Heart left ventricle (tissue), 16 donors: ENCODE data around the gene SNTA1. TPM values are rescaled to one million over a fixed set of nuclear protein-coding genes. Genes with fewer than 3 reads are reported as not detected.

Source experiments
- ATAC-seq, 4 donors: fragments of 200-7000 bp; cut with Tn5 transposase; one replicate each; pipeline ENCODE4 v1.9.1; 2020 to 2022; ENCODE audit warnings: moderate library complexity in 4 of 4, mild to moderate bottlenecking in 3 of 4, moderate number of reproducible peaks in 1 of 4
- DNase-seq, 5 donors: peaks; one replicate each; pipeline ENCODE4 v3.0.0-alpha.2; 2020
- H3K27ac ChIP-seq, 12 donors: fragments of 200-600 bp; sonication (generic) in 4 of 12; one replicate each; pipeline versions ENCODE4 v1.5.0 to v1.8.0; 2016 to 2022; ENCODE audit warnings: mild to moderate bottlenecking in 2 of 12
- H3K27me3 ChIP-seq, 9 donors: fragments of 200-600 bp; sonication (generic) in 2 of 9; one replicate each; pipeline versions ENCODE4 v1.5.1 to v1.8.0; 2016 to 2022; ENCODE audit warnings: mild to moderate bottlenecking in 3 of 9
- H3K36me3 ChIP-seq, 9 donors: fragments of 200-600 bp; sonication (generic) in 2 of 9; one replicate each; pipeline versions ENCODE4 v1.5.0 to v1.8.0; 2018 to 2022; ENCODE audit warnings: mild to moderate bottlenecking in 2 of 9
- H3K4me1 ChIP-seq, 12 donors: fragments of 200-600 bp; sonication (generic) in 4 of 12; one replicate each; pipeline versions ENCODE4 v1.5.0 to v1.8.0; 2016 to 2022; ENCODE audit warnings: mild to moderate bottlenecking in 3 of 12
- H3K4me3 ChIP-seq, 12 donors: fragments of 200-600 bp; sonication (generic) in 4 of 12; one replicate each; pipeline versions ENCODE4 v1.5.0 to v1.8.0; 2017 to 2022; ENCODE audit warnings: mild to moderate bottlenecking in 9 of 12, moderate library complexity in 4 of 12
- H3K9me3 ChIP-seq, 12 donors: fragments of 200-600 bp; sonication (generic) in 4 of 12; one replicate each; pipeline versions ENCODE4 v1.5.0 to v1.8.0; 2016 to 2022; ENCODE audit warnings: mild to moderate bottlenecking in 1 of 12
- CTCF ChIP-seq, 12 donors: fragments of 200-600 bp; sonication (generic) in 4 of 12; IDR thresholded peaks; one replicate each; pipeline versions ENCODE4 v1.5.0 to v1.8.0; 2018 to 2022; ENCODE audit warnings: antibody characterized with exemption in 12 of 12, mild to moderate bottlenecking in 5 of 12
- POLR2A ChIP-seq, 2 donors: fragments of 450-650 bp; IDR thresholded peaks; one replicate each; pipeline ENCODE4 v1.6.1; 2017; ENCODE audit warnings: antibody characterized with exemption in 2 of 2, mild to moderate bottlenecking in 2 of 2, moderate library complexity in 2 of 2
- WGBS, 4 donors: extraction: QIAGEN DNeasy Blood & Tissue Kit in 2 of 4; methylation state at CpG; one replicate each; pipeline versions ENCODE4 v1.1.5 to v1.1.7; 2013 to 2018; 5-methylcytosine and 5-hydroxymethylcytosine counted together
- intact Hi-C, 10 donors: fragments of 100-400 bp; cut with DNase I; formaldehyde crosslinking; loops; one replicate each; pipeline versions ENCODE4 v1.11.1 to v1.14.2; 2022
- polyA plus RNA-seq, 2 donors: library from polyadenylated mRNA; stranded (reverse); fragments of 200-250 nt; gene quantifications; one replicate each; pipeline ENCODE4 v1.2.3, GENCODE V29; 2013
- total RNA-seq, 9 donors: library from RNA; depleted of rRNA in 2 of 9; stranded (reverse); fragments of >200 nt in 2 of 9; fragmentation: NEBNext Ultra II Directional in 3 of 9; extraction: Animal tissue kit (Norgen Biotek cat#: 25700) in 3 of 9; gene quantifications; one replicate each; pipeline versions ENCODE4 v1.1.0 to v1.2.4, GENCODE V29; 2016 to 2023
- donor health status: ischemic (EF 13 %, LVEDD 7.1; RV severe dilation, severe dysfunction).
- donor health status: healthy with polysubstance abuse.
- donor health status: DM: no; HTN: yes; CAD: no.
- donor health status: DM: no; HTN: no; CAD: no.
- donor health status: ischemic (EF 25% LVEDD 6.9; RV normal size, moderate dysfunction).
- donor health status: ischemic (EF 25% LVEDD 5.7; RV mildly dilated, moderate dysfunction).
- donor health status: healthy.
- donor health status: DM: yes; HTN: yes; CAD: no.
- donor health status: ischemic (EF 35%, LVEDD 5.7; RV mildly dilated, moderate dysfunction).
- donor health status: nonischemic (EF 11% LVEDD 7.7; RV severe dilation, severe dysfunction).
- donor health status: DM: yes; HTN: yes; CAD: no.
- donor health status: PGD.
- donor health status: ischemic (EF 29% LVEDD 5.4; RV normal size, mild dysfunction).
- donor health status: nonischemic (EF 23%, LVEDD 6.1; RV moderate dilation, normal function).

SNTA1 gene
- total and polyA plus RNA-seq, 11 donors, result 91.0 to 318 (median 166) TPM

DNA sequence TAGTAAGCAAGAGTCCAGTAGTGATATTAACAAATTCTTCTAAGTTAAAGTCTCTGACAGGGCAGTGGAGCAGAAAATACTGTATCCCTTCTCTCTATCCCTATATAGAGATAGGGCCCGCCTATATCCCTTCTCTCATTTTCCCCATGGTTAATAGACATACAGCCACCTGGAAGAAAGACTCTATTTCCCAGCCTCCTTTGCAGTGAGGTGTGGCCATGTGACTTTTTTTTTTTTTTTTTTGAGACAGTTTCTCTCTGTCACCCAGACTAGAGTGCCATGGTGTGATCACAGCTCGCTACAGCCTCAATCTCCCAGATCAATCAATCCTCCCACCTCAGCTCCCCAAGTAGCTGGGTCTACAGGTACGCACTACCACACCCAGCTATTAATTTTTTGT, 25.5 kb downstream of the SNTA1 start:
- TF ChIP-seq POLR2A (IDR thresholded peaks at IDR 0.05) (no peak), CTCF (IDR thresholded peaks at IDR 0.05) (no peak)
- Histone ChIP-seq H3K4me3 (no peak overlapping the region), H3K27me3 (no peaks in the 10 kb centered on the region), H3K4me1 (peaks cover 0 to 63% (median 33%) of the 10 kb centered on the region in 12 donors), H3K36me3 (peaks cover 0 to 41% (median 13%) of the 10 kb centered on the region in 9 donors), H3K27ac (peak overlapping the region in 10 of 12 donors; percentile 47 to 98 (median 90)), H3K9me3 (no peaks in the 10 kb centered on the region)
- ATAC-seq (no peak), DNase-seq (no peak)
- 82 to 89% (median 87%) methylated on average over 3 of the region's 3 CpGs for WGBS, 4 donors
- intact Hi-C loops, result loop anchor here in 4 of 10 donors (2.0 kb wide), 1 partner anchor 25 kb away; the partner anchor contains the start of gene SNTA1 (in 4 of the 4)

- intact Hi-C loops, result no loop called here
- peak; percentile 32 to 48 (median 36) for ATAC-seq
- Histone ChIP-seq H3K27ac (peak overlapping the region in 6 of 12 donors; percentile 20 to 92 (median 38)), H3K4me3 (no peak overlapping the region), H3K27me3 (no peaks in the 10 kb centered on the region), H3K36me3 (peaks cover 0 to 62% (median 33%) of the 10 kb centered on the region in 9 donors), H3K9me3 (no peaks in the 10 kb centered on the region), H3K4me1 (peaks cover 0 to 44% (median 23%) of the 10 kb centered on the region in 12 donors)
- TF ChIP-seq CTCF (IDR thresholded peaks at IDR 0.05) (peak; percentile 29 to 65 (median 52)), POLR2A (IDR thresholded peaks at IDR 0.05) (no peak)
- DNase-seq, result peak in 4 of 5 donors; percentile 37 to 69 (median 58)
- 31 to 36% (median 33%) methylated on average over 8 of the region's 8 CpGs for WGBS, 4 donors
Observed at GRCh38 chr20:33415948-33416347, 27.6 kb downstream of the SNTA1 start.

DNA sequence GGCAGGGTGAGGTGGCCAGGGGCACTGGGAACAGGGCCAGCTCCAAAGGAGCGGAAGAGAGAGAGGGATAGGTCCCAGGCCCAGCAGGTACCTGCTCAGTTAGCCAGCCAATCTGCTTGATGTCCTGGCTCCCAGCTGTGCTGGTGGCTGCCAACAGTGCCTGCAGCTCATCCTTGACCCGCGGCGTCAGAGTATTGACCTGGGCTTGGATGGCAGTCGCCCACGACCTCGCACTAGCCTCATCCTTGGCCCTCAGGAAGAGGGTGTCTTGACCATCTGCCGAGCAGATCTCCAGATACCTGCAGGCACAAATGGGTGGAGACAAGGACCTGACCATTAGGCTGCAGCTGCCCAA, 31.1 kb downstream of the SNTA1 start:
- H3K9me3 ChIP-seq, result peaks cover 0 to 2% (median 0%) of the 10 kb centered on the region in 12 donors
- no peaks in the 10 kb centered on the region for H3K27me3 ChIP-seq
- DNase-seq, result no peak
- H3K27ac ChIP-seq, result no peak overlapping the region
- TF ChIP-seq CTCF (IDR thresholded peaks at IDR 0.05) (no peak), POLR2A (IDR thresholded peaks at IDR 0.05) (no peak)
- no peak for ATAC-seq
- H3K4me3 ChIP-seq, result no peak overlapping the region
- H3K36me3 ChIP-seq, result peaks cover 0 to 87% (median 63%) of the 10 kb centered on the region in 9 donors
- 80 to 87% (median 85%) methylated on average over 7 to 8 of the region's 8 CpGs for WGBS, 4 donors
- intact Hi-C loops, result no loop called here
- H3K4me1 ChIP-seq, result peaks cover 0 to 11% (median 3%) of the 10 kb centered on the region in 12 donors

DNA sequence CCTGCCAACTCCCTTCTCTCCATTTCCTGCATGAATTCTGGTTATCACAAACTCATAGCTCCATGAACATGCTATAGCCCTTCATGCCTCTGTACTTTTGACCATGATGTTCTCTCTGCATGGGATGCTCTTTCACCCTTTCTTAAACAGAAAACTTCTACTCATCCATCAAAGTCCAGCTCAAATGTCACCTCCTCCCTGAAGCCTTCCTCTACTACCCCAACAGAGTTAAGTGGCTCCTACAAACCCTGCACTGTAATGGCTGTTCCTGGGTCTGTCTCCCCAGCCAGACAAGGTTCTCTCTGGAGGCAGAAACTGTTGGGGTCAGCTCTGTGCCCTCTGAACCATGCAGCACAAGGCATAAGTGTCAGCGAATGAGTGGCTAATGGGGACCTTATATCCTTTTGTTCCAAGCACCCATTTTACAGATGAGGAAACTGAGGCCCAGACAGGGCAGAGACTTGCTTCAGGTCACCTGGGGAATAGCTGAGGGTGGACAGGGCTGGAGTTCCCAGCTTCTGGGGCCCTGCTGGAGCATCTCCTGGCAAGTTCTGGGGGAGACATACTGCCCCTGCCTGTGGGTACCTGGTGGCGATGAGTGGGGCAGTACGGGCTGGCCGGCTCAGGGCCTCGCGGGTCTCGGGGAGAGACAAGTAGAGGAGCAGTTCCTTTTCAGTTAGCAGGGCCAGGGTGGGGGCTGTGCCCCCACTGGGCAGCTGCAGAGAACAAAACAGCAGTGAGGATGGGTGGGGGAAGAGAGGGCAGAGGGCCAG, 31.7 kb downstream of the SNTA1 start:
- H3K27ac ChIP-seq, result no peak overlapping the region
- H3K4me3 ChIP-seq, result no peak overlapping the region
- no peak for TF ChIP-seq CTCF (IDR thresholded peaks at IDR 0.05)
- TF ChIP-seq POLR2A (IDR thresholded peaks at IDR 0.05), result no peak
- H3K4me1 ChIP-seq, result peaks cover 0 to 11% (median 3%) of the 10 kb centered on the region in 12 donors
- WGBS, 4 donors, result 92 to 98% (median 94%) methylated on average over 7 of the region's 7 CpGs
- no peak for ATAC-seq
- intact Hi-C loops, result no loop called here
- no peak for DNase-seq
- H3K36me3 ChIP-seq, result peaks cover 0 to 87% (median 68%) of the 10 kb centered on the region in 9 donors
- no peaks in the 10 kb centered on the region for H3K27me3 ChIP-seq
- peaks cover 0 to 3% (median 0%) of the 10 kb centered on the region in 12 donors for H3K9me3 ChIP-seq
